PC-3 (cell line): Measurements from ENCODE around the gene ZNF385A.

Experiments
- EZH2 ChIP-seq: fragments of 300-600 bp; sonication (generic); IDR thresholded peaks from one replicate; pipeline ENCODE4 v1.6.1; 2017; ENCODE audit warnings: antibody characterized with exemption, mild to moderate bottlenecking, low read length; ENCODE audit not compliant: unreplicated experiment
- EZH2phosphoT487 ChIP-seq: fragments of 300-600 bp; sonication (generic); IDR thresholded peaks from 2 replicates; pipeline ENCODE4 v1.6.1; 2018; ENCODE audit warnings: mild to moderate bottlenecking, antibody characterized with exemption, low read length, borderline replicate concordance
- TF ChIP-seq, protein P1 (sequence below): fragments of 300-600 bp; sonication (generic); conservative IDR thresholded peaks from 2 replicates; pipeline ENCODE4 v1.5.1; 2017; ENCODE audit warnings: antibody characterized with exemption, low read depth, mild to moderate bottlenecking, low read length

DNA sequence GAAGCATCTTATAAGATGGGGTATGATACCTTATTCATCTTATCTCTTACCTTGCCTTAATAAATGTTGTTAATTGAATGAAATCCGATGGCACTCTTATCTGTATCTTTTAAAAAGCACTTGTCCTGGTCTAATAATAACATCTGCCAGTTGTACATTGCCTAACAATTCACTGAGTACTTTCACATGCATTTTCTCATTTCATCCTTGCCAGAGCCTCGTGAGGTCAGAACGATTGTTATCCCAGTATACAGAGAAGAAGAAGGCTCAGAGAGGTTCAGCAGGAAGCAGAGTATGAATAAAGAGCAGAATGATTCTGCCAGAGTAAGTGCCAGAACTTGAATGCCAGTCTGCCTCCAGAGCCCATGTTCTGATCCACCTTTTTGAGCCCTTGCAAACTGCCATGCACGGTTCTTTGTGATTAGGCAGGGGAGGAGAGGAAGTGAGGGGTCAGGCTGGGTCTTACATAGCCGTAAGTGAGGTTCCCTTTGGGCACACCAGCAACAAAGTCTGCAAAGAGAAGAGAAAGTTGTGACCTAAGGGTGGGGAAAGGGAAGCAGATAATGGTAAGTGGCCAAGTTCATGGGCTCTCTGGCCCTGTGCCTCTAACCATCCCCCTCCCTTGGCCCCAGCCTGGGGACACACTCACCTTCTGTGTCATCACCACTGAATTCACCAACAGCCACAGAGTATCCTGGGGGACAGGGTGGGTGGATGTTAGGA, 22.8 kb upstream of the ZNF385A start:
- TF ChIP-seq, protein P1, sequence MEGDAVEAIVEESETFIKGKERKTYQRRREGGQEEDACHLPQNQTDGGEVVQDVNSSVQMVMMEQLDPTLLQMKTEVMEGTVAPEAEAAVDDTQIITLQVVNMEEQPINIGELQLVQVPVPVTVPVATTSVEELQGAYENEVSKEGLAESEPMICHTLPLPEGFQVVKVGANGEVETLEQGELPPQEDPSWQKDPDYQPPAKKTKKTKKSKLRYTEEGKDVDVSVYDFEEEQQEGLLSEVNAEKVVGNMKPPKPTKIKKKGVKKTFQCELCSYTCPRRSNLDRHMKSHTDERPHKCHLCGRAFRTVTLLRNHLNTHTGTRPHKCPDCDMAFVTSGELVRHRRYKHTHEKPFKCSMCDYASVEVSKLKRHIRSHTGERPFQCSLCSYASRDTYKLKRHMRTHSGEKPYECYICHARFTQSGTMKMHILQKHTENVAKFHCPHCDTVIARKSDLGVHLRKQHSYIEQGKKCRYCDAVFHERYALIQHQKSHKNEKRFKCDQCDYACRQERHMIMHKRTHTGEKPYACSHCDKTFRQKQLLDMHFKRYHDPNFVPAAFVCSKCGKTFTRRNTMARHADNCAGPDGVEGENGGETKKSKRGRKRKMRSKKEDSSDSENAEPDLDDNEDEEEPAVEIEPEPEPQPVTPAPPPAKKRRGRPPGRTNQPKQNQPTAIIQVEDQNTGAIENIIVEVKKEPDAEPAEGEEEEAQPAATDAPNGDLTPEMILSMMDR, result no peak
- TF ChIP-seq EZH2 (no peak), EZH2phosphoT487 (no peak)
